Urinary bladder (tissue), 4 donors: ENCODE data around the gene FYN. TPM values are rescaled to one million over a fixed set of nuclear protein-coding genes. Genes with fewer than 3 reads are reported as not detected.

ENCODE experiments used
- DNase-seq: peaks from one replicate; pipeline ENCODE4 v3.0.0-alpha.2; 2015; ENCODE audit errors: extremely low spot score
- H3K27ac ChIP-seq: one replicate; pipeline ENCODE4 v1.5.1; 2013; ENCODE audit warnings: low read depth, mild to moderate bottlenecking, moderate library complexity
- H3K36me3 ChIP-seq: one replicate; pipeline ENCODE4 v1.6.1; 2013; ENCODE audit warnings: mild to moderate bottlenecking, moderate library complexity; ENCODE audit not compliant: insufficient read depth
- H3K4me1 ChIP-seq: one replicate; pipeline ENCODE4 v1.6.1; 2013; ENCODE audit warnings: mild to moderate bottlenecking, moderate library complexity; ENCODE audit not compliant: insufficient read depth
- H3K4me3 ChIP-seq: one replicate; pipeline ENCODE4 v1.5.1; 2013; ENCODE audit warnings: low read depth, low read length
- WGBS: extraction: QIAGEN DNeasy Blood & Tissue Kit; methylation state at CpG from one replicate; pipeline ENCODE4 v1.1.7; 2013; 5-methylcytosine and 5-hydroxymethylcytosine counted together
- polyA plus RNA-seq: library from polyadenylated mRNA; stranded (reverse); fragments of 200-250 nt; gene quantifications from one replicate; pipeline ENCODE4 v1.2.3, GENCODE V29; 2013
- total RNA-seq: library from RNA; depleted of rRNA; stranded (reverse); fragments of >200 nt; gene quantifications from one replicate; pipeline ENCODE4 v1.2.3, GENCODE V29; 2014
- donor health status: healthy with polysubstance abuse.
- donor health status: healthy.

Gene FYN
- total and polyA plus RNA-seq, 2 donors = 91.5 to 201 TPM

GRCh38 chr6:111732390-111732789, 140.9 kb downstream of the FYN start:
- Histone ChIP-seq H3K27ac (no peak overlapping the region), H3K36me3 (no peaks in the 10 kb centered on the region), H3K4me1 (peaks cover 4% of the 10 kb centered on the region), H3K4me3 (no peak overlapping the region)
- WGBS = 95% methylated on average over 7 of the region's 7 CpGs
- DNase-seq = no peak

- no peak for DNase-seq
- Histone ChIP-seq H3K27ac (no peak overlapping the region), H3K4me1 (peaks cover 4% of the 10 kb centered on the region), H3K36me3 (no peaks in the 10 kb centered on the region), H3K4me3 (no peak overlapping the region)
- WGBS = 66% methylated on average over 6 of the region's 6 CpGs
These were observed 141.6 kb downstream of the FYN start for GRCh38 chr6:111731456-111732195.

GRCh38 chr6:111730864-111731263, 142.4 kb downstream of the FYN start:
- Histone ChIP-seq H3K4me3 (no peak overlapping the region), H3K27ac (no peak overlapping the region), H3K4me1 (peaks cover 4% of the 10 kb centered on the region), H3K36me3 (no peaks in the 10 kb centered on the region)
- 76% methylated on average over 11 of the region's 11 CpGs for whole genome bisulfite sequencing
- no peak for DNase-seq

- DNase-seq = no peak
- WGBS = 84% methylated on average over 3 of the region's 3 CpGs
- Histone ChIP-seq H3K27ac (no peak overlapping the region), H3K4me1 (peaks cover 1% of the 10 kb centered on the region), H3K36me3 (no peaks in the 10 kb centered on the region), H3K4me3 (no peak overlapping the region)
These were observed 145.4 kb downstream of the FYN start for GRCh38 chr6:111727802-111728201.

- Histone ChIP-seq H3K4me3 (no peak overlapping the region), H3K27ac (no peak overlapping the region), H3K4me1 (peaks cover 1% of the 10 kb centered on the region), H3K36me3 (no peaks in the 10 kb centered on the region)
- 96% methylated on average over 5 of the region's 5 CpGs for WGBS
- no peak for DNase-seq
These were observed 146.2 kb downstream of the FYN start for GRCh38 chr6:111727041-111727440.

GRCh38 chr6:111725446-111726112, 147.7 kb downstream of the FYN start:
- Histone ChIP-seq H3K27ac (no peak overlapping the region), H3K4me3 (no peak overlapping the region), H3K36me3 (no peaks in the 10 kb centered on the region), H3K4me1 (peaks cover 1% of the 10 kb centered on the region)
- DNase-seq = no peak
- 81% methylated on average over 7 of the region's 7 CpGs for WGBS

GRCh38 chr6:111724505-111724904, 148.7 kb downstream of the FYN start:
- Histone ChIP-seq H3K4me3 (no peak overlapping the region), H3K36me3 (no peaks in the 10 kb centered on the region), H3K27ac (no peak overlapping the region), H3K4me1 (no peaks in the 10 kb centered on the region)
- DNase-seq = no peak
- 68% methylated on average over 3 of the region's 3 CpGs for WGBS

- DNase-seq = no peak
- H3K27ac ChIP-seq = no peak overlapping the region
- no peaks in the 10 kb centered on the region for H3K4me1 ChIP-seq
- 92% methylated on average over 5 of the region's 5 CpGs for WGBS
- H3K36me3 ChIP-seq = no peaks in the 10 kb centered on the region
- H3K4me3 ChIP-seq = no peak overlapping the region
These were observed 149.2 kb downstream of the FYN start for GRCh38 chr6:111724039-111724438.

GRCh38 chr6:111723412-111723970, 149.8 kb downstream of the FYN start:
- Histone ChIP-seq H3K36me3 (no peaks in the 10 kb centered on the region), H3K4me1 (no peaks in the 10 kb centered on the region), H3K27ac (no peak overlapping the region), H3K4me3 (no peak overlapping the region)
- no peak for DNase-seq
- WGBS = 92% methylated on average over 7 of the region's 7 CpGs

- WGBS = 36% methylated on average over 3 of the region's 3 CpGs
- no peak overlapping the region for H3K4me3 ChIP-seq
- H3K4me1 ChIP-seq = no peaks in the 10 kb centered on the region
- H3K27ac ChIP-seq = no peak overlapping the region
- H3K36me3 ChIP-seq = no peaks in the 10 kb centered on the region
- DNase-seq = no peak
These were observed 151.0 kb downstream of the FYN start for GRCh38 chr6:111722179-111722731.

GRCh38 chr6:111721753-111722154, 151.5 kb downstream of the FYN start:
- H3K4me3 ChIP-seq = no peak overlapping the region
- H3K27ac ChIP-seq = no peak overlapping the region
- no peak for DNase-seq
- H3K36me3 ChIP-seq = no peaks in the 10 kb centered on the region
- no peaks in the 10 kb centered on the region for H3K4me1 ChIP-seq
- 76% methylated on average over 1 of the region's 1 CpG for WGBS

GRCh38 chr6:111720931-111721496, 152.2 kb downstream of the FYN start:
- Histone ChIP-seq H3K4me3 (no peak overlapping the region), H3K4me1 (no peaks in the 10 kb centered on the region), H3K36me3 (no peaks in the 10 kb centered on the region), H3K27ac (no peak overlapping the region)
- 90% methylated on average over 12 of the region's 12 CpGs for WGBS
- DNase-seq = no peak

GRCh38 chr6:111718990-111719389, 154.3 kb downstream of the FYN start:
- 53% methylated on average over 3 of the region's 3 CpGs for WGBS
- no peak for DNase-seq
- no peak overlapping the region for H3K27ac ChIP-seq
- no peaks in the 10 kb centered on the region for H3K4me1 ChIP-seq
- H3K4me3 ChIP-seq = no peak overlapping the region
- no peaks in the 10 kb centered on the region for H3K36me3 ChIP-seq
